Measurements from ENCODE around the gene BNC2.

DNA sequence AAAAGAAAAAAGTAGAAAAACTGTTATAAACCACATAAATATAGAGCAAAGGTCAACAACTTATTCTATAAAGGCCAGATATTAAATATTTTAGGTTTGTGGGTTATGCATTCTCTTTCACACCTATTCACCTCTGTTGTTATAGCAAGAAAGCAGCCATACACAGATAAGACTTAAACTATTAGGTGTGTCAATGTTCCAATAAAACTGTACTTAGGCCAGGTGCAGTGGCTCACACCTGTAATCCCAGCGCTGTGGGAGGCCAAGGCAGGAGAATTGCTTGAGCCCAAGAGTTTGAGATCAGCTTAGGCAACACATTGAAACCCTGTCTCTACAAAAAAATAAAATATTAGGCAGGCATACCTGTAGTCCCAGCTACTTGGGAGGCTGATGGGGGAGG is 314.7 kb downstream of the BNC2 start:
- TF ChIP-seq CTCF (conservative IDR thresholded peaks at IDR 0.05) (no peak), EZH2 (IDR thresholded peaks at IDR 0.05; ENCODE audit: low read depth) (no peak)

Measured in PC-9 (cell line).